ENCODE data around the gene SLC37A4. TPM values are rescaled to one million over a fixed set of nuclear protein-coding genes. Genes with fewer than 3 reads are reported as not detected.
A peak's percentile ranks its signal among the peaks of the same experiment; 100 is the strongest.

SLC37A4 gene
- total and polyA plus RNA-seq, 10 of the 15 experiments (the other 5 are each of a cell fraction or from before 2014, with no cell fraction given): 11.6 to 29.7 (median 20.4) TPM

GRCh38 chr11:119057000-119057769 lies 26.5 kb upstream of the SLC37A4 start, which contains the start of gene HYOU1 (continued):
- TF ChIP-seq CREM (IDR thresholded peaks at IDR 0.05; ENCODE audit: low read depth) (peak; percentile 72), CHD2 (IDR thresholded peaks at IDR 0.05; ENCODE audit: borderline replicate concordance, low read depth, low read length) (peak; percentile 78), GABPA (IDR thresholded peaks at IDR 0.05; ENCODE audit: low read depth) (no peak), POU2F2 (IDR thresholded peaks at IDR 0.05; ENCODE audit: borderline replicate concordance, low read depth, low read length) (peak; percentile 61), DPF2 (IDR thresholded peaks at IDR 0.05) (0 out of 2 replicates have a peak, but pooled peaks have one; percentile 51), NR2C1 (IDR thresholded peaks at IDR 0.05) (0 out of 2 replicates have a peak, but pooled peaks have one; percentile 4), SMAD5 (IDR thresholded peaks at IDR 0.05; ENCODE audit: low read depth) (peak; percentile 52), WRNIP1 (IDR thresholded peaks at IDR 0.05; ENCODE audit: borderline replicate concordance, low read depth, low read length) (no peak), CBX5 (IDR thresholded peaks at IDR 0.05; ENCODE audit: low read depth) (0 out of 2 replicates have a peak, but pooled peaks have one; percentile 12), NR2F1 (conservative IDR thresholded peaks at IDR 0.05) (peak; percentile 78), RFX5 (IDR thresholded peaks at IDR 0.05; ENCODE audit: low read depth, low read length) (peak; percentile 76), BCL3 (IDR thresholded peaks at IDR 0.05; ENCODE audit: borderline replicate concordance, insufficient read depth, low read depth, low read length, poor library complexity, severe bottlenecking) (no peak), MXI1 (IDR thresholded peaks at IDR 0.05; ENCODE audit: low read depth, low read length) (peak; percentile 51; the same call in 1 of the 2 replicates), FOS (IDR thresholded peaks at IDR 0.05; ENCODE audit: borderline replicate concordance, extremely low read depth, insufficient read length) (peak; percentile 25), HDGF (IDR thresholded peaks at IDR 0.05) (peak; percentile 85; the same call in 1 of the 2 replicates), SKIL (IDR thresholded peaks at IDR 0.05; ENCODE audit: low read depth, poor library complexity, severe bottlenecking) (no peak), BHLHE40 (IDR thresholded peaks at IDR 0.05; ENCODE audit: borderline replicate concordance in 1 of 2, low read depth in 2 of 2, low read length in 1 of 2) (peak in 1 of 2 experiments; percentile 74; a peak in 2 of 4 replicates), NBN (IDR thresholded peaks at IDR 0.05) (peak; percentile 57; the same call in 1 of the 2 replicates)
- TF ChIP-seq, protein P1, sequence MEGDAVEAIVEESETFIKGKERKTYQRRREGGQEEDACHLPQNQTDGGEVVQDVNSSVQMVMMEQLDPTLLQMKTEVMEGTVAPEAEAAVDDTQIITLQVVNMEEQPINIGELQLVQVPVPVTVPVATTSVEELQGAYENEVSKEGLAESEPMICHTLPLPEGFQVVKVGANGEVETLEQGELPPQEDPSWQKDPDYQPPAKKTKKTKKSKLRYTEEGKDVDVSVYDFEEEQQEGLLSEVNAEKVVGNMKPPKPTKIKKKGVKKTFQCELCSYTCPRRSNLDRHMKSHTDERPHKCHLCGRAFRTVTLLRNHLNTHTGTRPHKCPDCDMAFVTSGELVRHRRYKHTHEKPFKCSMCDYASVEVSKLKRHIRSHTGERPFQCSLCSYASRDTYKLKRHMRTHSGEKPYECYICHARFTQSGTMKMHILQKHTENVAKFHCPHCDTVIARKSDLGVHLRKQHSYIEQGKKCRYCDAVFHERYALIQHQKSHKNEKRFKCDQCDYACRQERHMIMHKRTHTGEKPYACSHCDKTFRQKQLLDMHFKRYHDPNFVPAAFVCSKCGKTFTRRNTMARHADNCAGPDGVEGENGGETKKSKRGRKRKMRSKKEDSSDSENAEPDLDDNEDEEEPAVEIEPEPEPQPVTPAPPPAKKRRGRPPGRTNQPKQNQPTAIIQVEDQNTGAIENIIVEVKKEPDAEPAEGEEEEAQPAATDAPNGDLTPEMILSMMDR (IDR thresholded peaks at IDR 0.05 in 2 of 3, conservative IDR thresholded peaks at IDR 0.05 in 1 of 3; ENCODE audit: control insufficient read depth in 2 of 3, extremely low read depth in 1 of 3, insufficient read depth in 1 of 3, low read depth in 3 of 3, low read length in 3 of 3): peak; percentile 17 to 26 (median 22); a peak in 2 of 6 replicates
- TF ChIP-seq, protein P2, sequence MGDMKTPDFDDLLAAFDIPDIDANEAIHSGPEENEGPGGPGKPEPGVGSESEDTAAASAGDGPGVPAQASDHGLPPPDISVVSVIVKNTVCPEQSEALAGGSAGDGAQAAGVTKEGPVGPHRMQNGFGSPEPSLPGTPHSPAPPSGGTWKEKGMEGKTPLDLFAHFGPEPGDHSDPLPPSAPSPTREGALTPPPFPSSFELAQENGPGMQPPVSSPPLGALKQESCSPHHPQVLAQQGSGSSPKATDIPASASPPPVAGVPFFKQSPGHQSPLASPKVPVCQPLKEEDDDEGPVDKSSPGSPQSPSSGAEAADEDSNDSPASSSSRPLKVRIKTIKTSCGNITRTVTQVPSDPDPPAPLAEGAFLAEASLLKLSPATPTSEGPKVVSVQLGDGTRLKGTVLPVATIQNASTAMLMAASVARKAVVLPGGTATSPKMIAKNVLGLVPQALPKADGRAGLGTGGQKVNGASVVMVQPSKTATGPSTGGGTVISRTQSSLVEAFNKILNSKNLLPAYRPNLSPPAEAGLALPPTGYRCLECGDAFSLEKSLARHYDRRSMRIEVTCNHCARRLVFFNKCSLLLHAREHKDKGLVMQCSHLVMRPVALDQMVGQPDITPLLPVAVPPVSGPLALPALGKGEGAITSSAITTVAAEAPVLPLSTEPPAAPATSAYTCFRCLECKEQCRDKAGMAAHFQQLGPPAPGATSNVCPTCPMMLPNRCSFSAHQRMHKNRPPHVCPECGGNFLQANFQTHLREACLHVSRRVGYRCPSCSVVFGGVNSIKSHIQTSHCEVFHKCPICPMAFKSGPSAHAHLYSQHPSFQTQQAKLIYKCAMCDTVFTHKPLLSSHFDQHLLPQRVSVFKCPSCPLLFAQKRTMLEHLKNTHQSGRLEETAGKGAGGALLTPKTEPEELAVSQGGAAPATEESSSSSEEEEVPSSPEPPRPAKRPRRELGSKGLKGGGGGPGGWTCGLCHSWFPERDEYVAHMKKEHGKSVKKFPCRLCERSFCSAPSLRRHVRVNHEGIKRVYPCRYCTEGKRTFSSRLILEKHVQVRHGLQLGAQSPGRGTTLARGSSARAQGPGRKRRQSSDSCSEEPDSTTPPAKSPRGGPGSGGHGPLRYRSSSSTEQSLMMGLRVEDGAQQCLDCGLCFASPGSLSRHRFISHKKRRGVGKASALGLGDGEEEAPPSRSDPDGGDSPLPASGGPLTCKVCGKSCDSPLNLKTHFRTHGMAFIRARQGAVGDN (IDR thresholded peaks at IDR 0.05): peak; percentile 47
